Measurements from ENCODE around the gene ABCA3.

- TF ChIP-seq, protein P1, sequence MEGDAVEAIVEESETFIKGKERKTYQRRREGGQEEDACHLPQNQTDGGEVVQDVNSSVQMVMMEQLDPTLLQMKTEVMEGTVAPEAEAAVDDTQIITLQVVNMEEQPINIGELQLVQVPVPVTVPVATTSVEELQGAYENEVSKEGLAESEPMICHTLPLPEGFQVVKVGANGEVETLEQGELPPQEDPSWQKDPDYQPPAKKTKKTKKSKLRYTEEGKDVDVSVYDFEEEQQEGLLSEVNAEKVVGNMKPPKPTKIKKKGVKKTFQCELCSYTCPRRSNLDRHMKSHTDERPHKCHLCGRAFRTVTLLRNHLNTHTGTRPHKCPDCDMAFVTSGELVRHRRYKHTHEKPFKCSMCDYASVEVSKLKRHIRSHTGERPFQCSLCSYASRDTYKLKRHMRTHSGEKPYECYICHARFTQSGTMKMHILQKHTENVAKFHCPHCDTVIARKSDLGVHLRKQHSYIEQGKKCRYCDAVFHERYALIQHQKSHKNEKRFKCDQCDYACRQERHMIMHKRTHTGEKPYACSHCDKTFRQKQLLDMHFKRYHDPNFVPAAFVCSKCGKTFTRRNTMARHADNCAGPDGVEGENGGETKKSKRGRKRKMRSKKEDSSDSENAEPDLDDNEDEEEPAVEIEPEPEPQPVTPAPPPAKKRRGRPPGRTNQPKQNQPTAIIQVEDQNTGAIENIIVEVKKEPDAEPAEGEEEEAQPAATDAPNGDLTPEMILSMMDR (IDR thresholded peaks at IDR 0.05): peak in 1 of 5 experiments; percentile 10
- TF ChIP-seq POLR2AphosphoS5 (IDR thresholded peaks at IDR 0.05): no peak
- TF ChIP-seq POLR2A (IDR thresholded peaks at IDR 0.05): no peak
- no peak for TF ChIP-seq EP300 (IDR thresholded peaks at IDR 0.05; ENCODE audit: low read depth)
Measured at GRCh38 chr16:2386990-2387389, 46.5 kb upstream of the ABCA3 start.
